Naive thymus-derived CD4-positive, alpha-beta T cell (primary cell): ENCODE results near the gene CIBAR2. TPM values are rescaled to one million over a fixed set of nuclear protein-coding genes. Genes with fewer than 3 reads are reported as not detected.
A peak's percentile ranks its signal among the peaks of the same experiment; 100 is the strongest.

Experiments
- ATAC-seq: fragments of 150-1000 bp; cut with Tn5 transposase; 2 replicates; pipeline ENCODE4 v1.10.0; 2021; ENCODE audit warnings: mild to moderate bottlenecking, moderate library complexity
- CTCF ChIA-PET: fragments of 350-600 bp; sonication (Branson Sonifier 250); formaldehyde crosslinking; loops from one replicate; lab custom pipeline; 2021; ENCODE audit warnings: antibody characterized with exemption; lab: Charles Lee
- POLR2A ChIA-PET: fragments of 350-600 bp; sonication (Branson Sonifier 250); formaldehyde crosslinking; loops from one replicate; lab custom pipeline; 2021; ENCODE audit warnings: antibody characterized with exemption, inconsistent platforms; lab: Charles Lee
- DNase-seq, 9 donors: peaks; one replicate each; pipeline versions ENCODE4 v3.0.0 to v3.0.0-alpha.2; 2020 to 2022; ENCODE audit warnings: mixed read lengths in 1 of 9
- H3K27ac ChIP-seq: one replicate; pipeline ENCODE4 v1.7.0; 2013; ENCODE audit warnings: mild to moderate bottlenecking, low read depth, low read length, moderate library complexity
- H3K27me3 ChIP-seq, 2 donors: one replicate each; pipeline ENCODE4 v1.7.0; 2013; ENCODE audit warnings: low read length in 2 of 2, mild to moderate bottlenecking in 2 of 2, moderate library complexity in 2 of 2; ENCODE audit not compliant: control insufficient read depth in 2 of 2, insufficient read depth in 2 of 2
- H3K36me3 ChIP-seq, 3 experiments: 1 replicate in 2 of 3; 2 replicates in 1 of 3; pipeline ENCODE4 v1.7.0; 2013; ENCODE audit warnings: low read length in 3 of 3, mild to moderate bottlenecking in 3 of 3, moderate library complexity in 1 of 3; ENCODE audit not compliant: insufficient read depth in 3 of 3, control insufficient read depth in 2 of 3
- H3K4me1 ChIP-seq, 2 donors: one replicate each; pipeline ENCODE4 v1.7.0; 2013; ENCODE audit warnings: low read length in 2 of 2, mild to moderate bottlenecking in 2 of 2, moderate library complexity in 1 of 2; ENCODE audit not compliant: control insufficient read depth in 2 of 2, insufficient read depth in 2 of 2
- H3K4me3 ChIP-seq: 2 replicates; pipeline ENCODE4 v1.7.0; 2013; ENCODE audit warnings: mild to moderate bottlenecking, low read length
- H3K9me3 ChIP-seq, 3 experiments: 1 replicate in 2 of 3; 2 replicates in 1 of 3; pipeline ENCODE4 v1.7.0; 2013; ENCODE audit warnings: low read length in 3 of 3; ENCODE audit not compliant: control insufficient read depth in 2 of 3
- H3K27ac Mint-ChIP-seq, 9 donors: one replicate each; pipeline ENCODE4 v1.8.0; 2020 to 2022; ENCODE audit warnings: mixed read lengths in 9 of 9, mild to moderate bottlenecking in 8 of 9, moderate library complexity in 5 of 9, inconsistent platforms in 2 of 9
- H3K27me3 Mint-ChIP-seq, 5 donors: one replicate each; pipeline ENCODE4 v1.8.0; 2021 to 2022; ENCODE audit warnings: mixed read lengths in 5 of 5, mild to moderate bottlenecking in 1 of 5
- H3K36me3 Mint-ChIP-seq, 5 donors: one replicate each; pipeline ENCODE4 v1.8.0; 2020 to 2022; ENCODE audit warnings: mixed read lengths in 5 of 5, mild to moderate bottlenecking in 3 of 5, inconsistent platforms in 1 of 5
- H3K4me1 Mint-ChIP-seq, 7 donors: one replicate each; pipeline ENCODE4 v1.8.0; 2020 to 2022; ENCODE audit warnings: mixed read lengths in 7 of 7, mild to moderate bottlenecking in 3 of 7, inconsistent platforms in 1 of 7
- H3K4me3 Mint-ChIP-seq, 10 donors: one replicate each; pipeline ENCODE4 v1.8.0; 2020 to 2022; ENCODE audit warnings: mild to moderate bottlenecking in 10 of 10, mixed read lengths in 10 of 10, moderate library complexity in 6 of 10, inconsistent platforms in 2 of 10
- H3K9me3 Mint-ChIP-seq, 11 donors: one replicate each; pipeline ENCODE4 v1.8.0; 2020 to 2022; ENCODE audit warnings: mixed read lengths in 11 of 11, mild to moderate bottlenecking in 4 of 11, inconsistent platforms in 1 of 11, moderate library complexity in 1 of 11
- intact Hi-C, 2 donors: fragments of 100-400 bp; cut with micrococcal nuclease; formaldehyde crosslinking; loops; one replicate each; pipeline ENCODE4 v1.15.1; 2023
- polyA plus RNA-seq, 2 donors: library from polyadenylated mRNA; unstranded; fragments of 300-500 nt; fragmentation: Illumina TruSeq; gene quantifications; one replicate each; pipeline ENCODE4 v1.2.3, GENCODE V29; 2021
- total RNA-seq, 6 experiments: library from RNA in 5 of 6; stranded (reverse) in 5 of 6; gene quantifications; 1 replicate in 5 of 6; 2 replicates in 1 of 6; pipeline ENCODE4 v1.2.3 and lab custom pipeline; 2021 to 2026

Gene CIBAR2
- total and polyA plus RNA-seq, 7 experiments from 2014 or later, result not detected

DNA sequence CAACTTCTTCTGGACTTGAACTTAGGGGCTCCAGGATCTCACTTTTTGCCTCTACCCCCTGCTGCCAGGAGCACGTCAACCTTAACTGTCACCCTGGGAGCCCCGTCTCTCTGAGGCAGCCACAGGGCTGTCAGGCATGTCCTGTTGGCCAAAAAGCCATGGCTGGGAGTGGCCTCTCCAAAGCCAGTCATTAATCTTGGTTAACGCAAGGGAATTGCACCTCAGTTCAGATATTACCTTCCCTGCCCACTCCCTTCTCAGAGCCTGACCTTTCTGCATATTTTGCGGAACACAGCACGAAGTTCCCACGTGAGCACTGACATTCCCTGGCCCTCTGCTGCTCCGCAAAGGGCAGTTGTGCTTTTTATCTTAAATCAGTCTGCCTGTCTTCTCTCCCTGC is 44.2 kb upstream of the CIBAR2 start:
- Histone ChIP-seq H3K4me1 (peaks cover 0 to 14% of the 10 kb centered on the region in 2 donors), H3K27ac (no peak overlapping the region), H3K36me3 (no peaks in the 10 kb centered on the region), H3K27me3 (no peaks in the 10 kb centered on the region), H3K9me3 (no peaks in the 10 kb centered on the region), H3K4me3 (no peak overlapping the region)
- H3K27me3 Mint-ChIP-seq, result peaks cover 0 to 6% (median 0%) of the 10 kb centered on the region in 5 donors
- no peaks in the 10 kb centered on the region for H3K9me3 Mint-ChIP-seq
- H3K27ac Mint-ChIP-seq, result peak overlapping the region in 3 of 9 donors; percentile 88 to 94 (median 89)
- POLR2A ChIA-PET, result no interaction called here
- ATAC-seq (no peak), DNase-seq (no peak)
- intact Hi-C loops, result no loop called here
- H3K4me3 Mint-ChIP-seq, result peak overlapping the region in 3 of 10 donors; percentile 22 to 94 (median 77)
- peaks cover 8 to 23% (median 18%) of the 10 kb centered on the region in 7 donors for H3K4me1 Mint-ChIP-seq
- H3K36me3 Mint-ChIP-seq, result no peaks in the 10 kb centered on the region
- CTCF ChIA-PET, result no interaction called here

DNA sequence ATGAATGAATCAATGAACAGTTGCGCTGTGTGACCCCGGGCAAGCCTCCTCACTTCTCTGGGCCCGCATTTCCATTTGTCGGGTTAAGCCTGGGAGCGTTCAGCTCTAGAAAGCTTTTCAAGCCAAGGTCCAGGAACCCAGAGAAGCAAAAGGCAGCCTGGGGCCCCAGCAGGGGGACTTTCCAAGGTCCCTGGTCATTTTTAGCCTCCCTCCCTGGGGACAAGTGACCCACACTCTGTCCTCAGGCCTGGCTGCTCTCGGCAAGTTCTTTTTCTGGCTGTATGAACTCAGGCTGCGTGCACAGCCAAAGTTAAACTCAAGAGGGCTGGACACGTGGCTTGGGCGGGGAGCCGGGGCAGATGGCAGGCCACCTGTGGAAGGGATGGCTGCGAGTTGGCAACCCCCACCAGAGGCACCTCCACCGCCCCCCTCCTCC is 41.4 kb upstream of the CIBAR2 start:
- peaks cover 8 to 24% (median 17%) of the 10 kb centered on the region in 7 donors for H3K4me1 Mint-ChIP-seq
- Histone ChIP-seq H3K4me3 (no peak overlapping the region), H3K27me3 (no peaks in the 10 kb centered on the region), H3K27ac (no peak overlapping the region), H3K4me1 (peaks cover 0 to 14% of the 10 kb centered on the region in 2 donors), H3K9me3 (no peaks in the 10 kb centered on the region), H3K36me3 (no peaks in the 10 kb centered on the region)
- DNase-seq (no peak), ATAC-seq (no peak)
- H3K36me3 Mint-ChIP-seq, result no peaks in the 10 kb centered on the region
- intact Hi-C loops, result no loop called here
- H3K9me3 Mint-ChIP-seq, result no peaks in the 10 kb centered on the region
- POLR2A ChIA-PET, result no interaction called here
- no peak overlapping the region for H3K27ac Mint-ChIP-seq
- no peak overlapping the region for H3K4me3 Mint-ChIP-seq
- CTCF ChIA-PET, result no interaction called here
- H3K27me3 Mint-ChIP-seq, result peaks cover 0 to 6% (median 0%) of the 10 kb centered on the region in 5 donors

DNA sequence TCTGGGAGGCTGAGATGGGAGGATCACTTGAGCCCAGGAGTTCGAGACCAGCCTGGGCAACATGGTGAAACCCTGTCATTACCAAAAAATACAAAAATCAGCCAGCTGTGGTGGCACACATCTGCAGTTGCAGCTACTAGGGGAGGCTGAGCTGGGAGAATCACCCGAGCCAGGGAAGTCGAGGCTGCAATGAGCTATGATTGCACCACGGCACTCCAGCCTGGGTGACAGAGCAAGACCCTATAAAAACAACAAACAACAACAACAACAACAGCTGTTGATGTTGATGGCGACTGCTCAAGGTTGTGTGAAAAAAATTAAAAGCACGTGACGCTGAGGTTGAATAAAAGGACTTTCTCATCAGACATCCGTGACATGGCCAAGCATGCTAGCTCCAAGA is 40.8 kb upstream of the CIBAR2 start:
- ChIA-PET CTCF (no interaction called here), POLR2A (no interaction called here)
- H3K27ac ChIP-seq, result no peak overlapping the region
- no peak for ATAC-seq
- H3K36me3 Mint-ChIP-seq, result no peaks in the 10 kb centered on the region
- DNase-seq, result no peak
- no peaks in the 10 kb centered on the region for H3K27me3 ChIP-seq
- no peaks in the 10 kb centered on the region for H3K9me3 Mint-ChIP-seq
- H3K27ac Mint-ChIP-seq, result no peak overlapping the region
- no peaks in the 10 kb centered on the region for H3K9me3 ChIP-seq
- H3K4me3 ChIP-seq, result no peak overlapping the region
- peaks cover 5 to 20% (median 15%) of the 10 kb centered on the region in 7 donors for H3K4me1 Mint-ChIP-seq
- intact Hi-C loops, result no loop called here
- H3K27me3 Mint-ChIP-seq, result peaks cover 0 to 6% (median 0%) of the 10 kb centered on the region in 5 donors
- peaks cover 0 to 10% of the 10 kb centered on the region in 2 donors for H3K4me1 ChIP-seq
- H3K4me3 Mint-ChIP-seq, result no peak overlapping the region
- H3K36me3 ChIP-seq, result no peaks in the 10 kb centered on the region

DNA sequence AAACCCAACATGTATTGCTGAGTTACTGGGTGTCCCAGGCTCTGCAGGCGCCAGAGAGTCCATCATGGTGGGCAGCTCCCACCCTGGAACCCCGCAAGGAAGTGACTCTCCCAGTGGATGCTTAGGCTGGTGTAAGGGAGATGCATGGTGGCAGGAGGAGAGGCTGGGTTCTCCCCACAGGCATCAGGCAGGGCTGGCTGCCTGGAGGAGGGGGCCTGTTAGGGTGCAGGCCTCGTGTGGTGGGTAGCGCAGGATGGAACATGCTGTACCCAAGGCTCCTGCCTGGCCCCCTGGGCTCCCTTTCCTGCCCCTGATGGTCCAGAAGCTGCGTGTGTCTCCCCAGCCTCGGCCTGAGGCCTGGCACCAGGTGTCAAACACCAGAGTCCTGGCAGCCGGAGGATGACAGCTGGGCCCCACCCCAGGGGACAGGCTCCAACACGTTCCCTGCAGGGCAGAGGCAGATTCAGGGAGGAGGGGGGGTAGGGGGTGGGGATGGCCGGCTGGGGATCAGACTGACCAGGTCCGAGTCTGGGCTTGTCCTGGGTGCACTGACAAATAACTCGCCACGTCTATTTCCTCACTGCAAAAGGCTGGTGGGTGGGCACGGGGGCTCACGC is 40.2 kb upstream of the CIBAR2 start:
- no peak overlapping the region for H3K27ac Mint-ChIP-seq
- no peaks in the 10 kb centered on the region for H3K36me3 Mint-ChIP-seq
- H3K27me3 Mint-ChIP-seq, result peaks cover 0 to 5% (median 0%) of the 10 kb centered on the region in 5 donors
- CTCF ChIA-PET, result no interaction called here
- no peak overlapping the region for H3K27ac ChIP-seq
- H3K4me3 ChIP-seq, result no peak overlapping the region
- intact Hi-C loops, result no loop called here
- peaks cover under 1 to 14% (median 9%) of the 10 kb centered on the region in 7 donors for H3K4me1 Mint-ChIP-seq
- no peaks in the 10 kb centered on the region for H3K27me3 ChIP-seq
- DNase-seq, result no peak
- POLR2A ChIA-PET, result no interaction called here
- no peaks in the 10 kb centered on the region for H3K9me3 ChIP-seq
- H3K4me1 ChIP-seq, result peaks cover 0 to 7% of the 10 kb centered on the region in 2 donors
- no peak for ATAC-seq
- H3K9me3 Mint-ChIP-seq, result no peaks in the 10 kb centered on the region
- no peaks in the 10 kb centered on the region for H3K36me3 ChIP-seq
- no peak overlapping the region for H3K4me3 Mint-ChIP-seq

DNA sequence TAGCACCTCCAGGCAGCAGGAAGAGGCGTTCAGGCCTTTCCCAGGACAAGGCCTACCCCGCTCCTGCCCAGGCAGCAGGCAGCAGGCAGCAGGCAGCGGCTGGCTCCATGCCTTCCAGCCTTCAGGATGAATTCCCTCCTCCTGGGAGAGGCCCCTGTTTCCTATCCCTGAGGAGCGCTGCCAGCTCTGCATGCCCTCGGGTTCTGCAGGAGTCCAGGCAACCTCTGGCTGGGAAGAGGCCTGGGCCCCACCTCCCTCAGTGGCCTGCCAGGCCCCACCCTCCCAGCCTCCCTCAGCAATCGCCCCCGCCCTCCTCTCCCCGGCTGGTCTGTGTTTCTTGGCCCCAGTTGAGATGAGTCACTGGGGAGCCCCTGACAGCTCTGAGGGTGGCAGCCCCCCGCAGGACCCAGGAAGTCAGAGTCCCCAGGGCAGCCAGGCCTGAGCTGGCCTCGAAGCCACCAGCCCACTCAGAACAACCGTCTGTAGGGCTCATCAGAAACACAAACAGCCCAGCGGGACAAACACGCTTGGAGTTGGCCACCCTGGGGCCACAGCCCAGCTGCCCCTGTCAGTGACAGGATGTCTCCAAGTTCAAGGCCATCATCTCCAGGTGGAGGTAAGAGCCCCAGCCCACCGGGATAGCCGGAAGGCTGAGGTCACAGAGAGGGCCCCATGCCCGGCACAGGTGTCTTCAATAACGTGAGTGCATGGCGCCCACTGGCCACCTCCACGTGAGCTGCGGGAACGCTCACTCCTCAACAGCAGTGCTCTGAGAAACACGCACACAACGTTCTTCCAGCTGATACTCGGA is 39.5 kb upstream of the CIBAR2 start:
- no peak overlapping the region for H3K27ac Mint-ChIP-seq
- no peaks in the 10 kb centered on the region for H3K9me3 Mint-ChIP-seq
- H3K36me3 Mint-ChIP-seq, result no peaks in the 10 kb centered on the region
- H3K9me3 ChIP-seq, result no peaks in the 10 kb centered on the region
- DNase-seq (no peak), ATAC-seq (no peak)
- H3K4me1 Mint-ChIP-seq, result peaks cover 0 to 7% (median 2%) of the 10 kb centered on the region in 7 donors
- no peaks in the 10 kb centered on the region for H3K27me3 ChIP-seq
- H3K27ac ChIP-seq, result no peak overlapping the region
- H3K4me1 ChIP-seq, result peaks cover 0 to under 1% of the 10 kb centered on the region in 2 donors
- no peak overlapping the region for H3K4me3 ChIP-seq
- POLR2A ChIA-PET, result no interaction called here
- CTCF ChIA-PET, result no interaction called here
- peaks cover 0 to 5% (median 0%) of the 10 kb centered on the region in 5 donors for H3K27me3 Mint-ChIP-seq
- no peaks in the 10 kb centered on the region for H3K36me3 ChIP-seq
- intact Hi-C loops, result no loop called here
- H3K4me3 Mint-ChIP-seq, result no peak overlapping the region

DNA sequence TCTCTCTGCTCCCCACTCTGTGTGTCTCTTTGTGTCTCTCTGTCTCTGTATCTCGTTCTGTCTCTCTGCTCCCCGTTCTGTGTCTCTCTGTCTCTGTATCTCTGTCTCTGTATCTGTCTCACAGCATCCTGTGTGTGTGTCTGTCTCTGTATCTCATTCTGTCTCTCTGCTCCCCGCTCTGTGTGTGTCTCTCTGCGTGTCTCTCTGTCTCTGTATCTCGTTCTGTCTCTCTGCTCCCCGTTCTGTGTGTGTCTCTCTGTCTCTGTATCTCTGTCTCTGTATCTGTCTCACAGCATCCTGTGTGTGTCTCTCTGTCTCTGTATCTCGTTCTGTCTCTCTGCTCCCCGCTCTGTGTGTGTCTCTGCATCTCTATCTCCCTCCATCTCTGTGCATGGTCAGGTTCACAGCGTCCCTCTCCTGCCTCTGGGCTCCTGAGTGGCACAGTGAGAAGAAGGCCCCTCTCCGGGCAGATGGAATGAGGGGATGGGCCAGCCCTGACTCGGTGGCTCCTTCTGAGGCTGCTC is 38.9 kb upstream of the CIBAR2 start:
- no peaks in the 10 kb centered on the region for H3K36me3 Mint-ChIP-seq
- H3K27ac Mint-ChIP-seq, result peak overlapping the region in 1 of 9 donors; percentile 29
- no peak for ATAC-seq
- no peaks in the 10 kb centered on the region for H3K9me3 ChIP-seq
- intact Hi-C loops, result no loop called here
- H3K27me3 ChIP-seq, result no peaks in the 10 kb centered on the region
- ChIA-PET POLR2A (no interaction called here), CTCF (no interaction called here)
- no peak for DNase-seq
- no peak overlapping the region for H3K4me3 Mint-ChIP-seq
- H3K27me3 Mint-ChIP-seq, result peaks cover 0 to 5% (median 0%) of the 10 kb centered on the region in 5 donors
- peaks cover 0 to 5% (median 0%) of the 10 kb centered on the region in 7 donors for H3K4me1 Mint-ChIP-seq
- H3K36me3 ChIP-seq, result no peaks in the 10 kb centered on the region
- no peak overlapping the region for H3K27ac ChIP-seq
- no peaks in the 10 kb centered on the region for H3K4me1 ChIP-seq
- H3K9me3 Mint-ChIP-seq, result no peaks in the 10 kb centered on the region
- no peak overlapping the region for H3K4me3 ChIP-seq
